HTR-8/SVneo (cell line): ENCODE measurements around the gene TAX1BP1.

Experiments used
- DNase-seq: peaks from one replicate; pipeline ENCODE4 v3.0.0; 2011; ENCODE audit warnings: low spot score, mixed read lengths; ENCODE audit not compliant: insufficient read length
- FAIRE-seq: peaks from 2 replicates; lab custom pipeline; 2011; peaks lifted over from hg19 to GRCh38; lab: Jason Lieb, UNC

The TAX1BP1 gene

GRCh38 chr7:27774717-27775328 is 34.9 kb downstream of the TAX1BP1 start:
- DNase-seq: peak; percentile 21
- FAIRE-seq: no peak

DNA sequence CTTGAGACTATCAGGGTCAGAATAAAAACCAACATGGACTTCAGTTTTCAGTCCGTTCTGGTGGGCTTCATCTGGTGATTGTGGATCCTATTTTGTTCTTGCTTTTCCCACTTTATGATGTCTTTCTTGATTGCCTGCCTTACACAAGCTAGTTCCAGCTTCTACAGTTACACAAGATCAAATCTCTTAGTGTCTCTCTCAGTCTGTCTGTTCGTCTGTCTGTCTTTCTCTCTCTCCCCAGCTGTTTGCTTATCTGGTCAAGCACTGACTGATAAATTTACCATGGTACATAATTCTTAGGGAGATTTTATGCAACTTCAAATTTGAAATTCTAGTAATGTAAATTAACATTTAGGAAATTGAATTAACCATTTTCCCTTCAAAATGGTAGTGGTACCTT is 35.8 kb downstream of the TAX1BP1 start:
- no peak for FAIRE-seq
- DNase-seq: no peak

DNA sequence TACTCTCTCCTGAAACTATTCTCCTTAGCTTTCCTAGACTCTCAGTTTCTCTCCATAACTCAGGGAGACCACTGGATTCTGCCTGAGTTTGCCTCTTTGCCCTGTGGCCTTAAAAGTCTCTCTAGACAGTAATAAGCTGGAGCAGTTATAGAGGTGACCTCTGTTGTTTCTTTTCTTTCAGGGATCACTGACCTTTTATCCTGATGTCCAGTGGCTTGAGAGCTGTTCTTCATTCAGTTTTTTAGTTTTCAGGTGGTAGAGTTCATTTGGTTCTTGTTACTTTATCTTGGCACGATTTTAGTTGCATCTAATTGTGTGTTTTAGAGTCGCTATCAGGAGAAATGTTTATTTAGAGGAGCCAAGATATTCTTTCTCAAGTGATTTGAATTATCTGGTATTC is 37.7 kb downstream of the TAX1BP1 start:
- DNase-seq: no peak
- FAIRE-seq: no peak

- DNase-seq: no peak
These were observed 39.9 kb downstream of the TAX1BP1 start for GRCh38 chr7:27779873-27780272.

GRCh38 chr7:27781188-27781587 is 41.2 kb downstream of the TAX1BP1 start:
- FAIRE-seq: no peak
- DNase-seq: no peak

More at GRCh38 chr7:27779873-27780272, 39.9 kb downstream of the TAX1BP1 start:
- FAIRE-seq: no peak

DNA sequence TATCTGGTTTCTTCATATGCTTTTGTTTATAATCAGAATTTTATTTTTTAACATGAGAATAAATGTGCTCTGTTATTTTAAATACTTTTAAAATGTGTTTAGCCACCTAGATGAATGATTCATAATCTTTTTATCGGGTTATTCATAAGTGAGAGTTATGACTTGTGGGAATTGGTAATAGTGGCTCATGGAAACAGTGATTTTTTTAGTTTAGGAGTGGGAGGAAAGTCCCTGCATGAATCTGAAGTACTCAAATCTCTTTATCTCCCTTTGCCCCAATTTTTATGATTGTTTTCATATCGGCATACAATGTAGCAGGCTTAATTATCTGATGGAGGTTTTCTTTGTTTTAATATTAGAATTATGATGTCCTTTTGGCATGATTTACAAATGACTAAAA is 42.9 kb downstream of the TAX1BP1 start:
- DNase-seq: no peak
- no peak for FAIRE-seq

- FAIRE-seq: no peak
- DNase-seq: peak; percentile 42
These were observed 44.6 kb downstream of the TAX1BP1 start for GRCh38 chr7:27784399-27785053.

DNA sequence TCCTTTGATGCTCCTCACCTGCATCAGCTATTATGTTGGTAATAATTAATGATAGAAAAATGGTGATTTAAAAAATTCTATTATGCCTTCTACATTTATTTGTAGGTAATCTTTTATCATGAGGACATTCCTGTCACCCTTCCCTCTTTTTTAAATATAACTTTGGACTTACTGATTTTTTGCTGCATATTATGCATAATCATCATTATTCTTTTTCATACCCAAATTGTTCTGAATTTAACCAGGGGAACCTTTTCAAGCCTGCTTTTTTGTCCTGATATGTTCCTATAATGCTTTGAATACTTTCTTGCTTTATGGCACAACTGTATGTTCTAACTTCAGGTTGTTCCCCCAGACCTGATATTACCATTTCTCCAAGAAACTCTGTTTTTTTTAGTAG is 48.5 kb downstream of the TAX1BP1 start:
- DNase-seq: no peak
- FAIRE-seq: no peak

GRCh38 chr7:27793780-27794179 is 53.8 kb downstream of the TAX1BP1 start:
- DNase-seq (peak; percentile 30), FAIRE-seq (no peak)

DNA sequence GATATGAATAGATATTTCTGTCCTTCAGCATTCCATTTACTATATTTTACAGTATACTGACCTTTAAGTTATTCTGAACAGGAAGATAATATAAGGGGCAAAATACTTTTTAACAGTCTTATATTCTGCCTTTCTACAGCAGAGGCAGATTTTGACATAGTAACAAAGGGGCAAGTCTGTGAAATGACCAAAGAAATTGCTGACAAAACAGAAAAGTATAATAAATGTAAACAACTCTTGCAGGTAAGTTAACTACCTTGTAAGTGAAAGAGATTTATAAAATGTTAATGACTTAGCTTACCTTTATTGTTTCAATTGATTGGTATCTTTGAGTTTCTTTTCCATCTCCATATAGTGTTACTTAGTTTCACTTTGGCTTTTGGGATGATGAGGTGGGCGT is 56.0 kb downstream of the TAX1BP1 start:
- DNase-seq: no peak
- FAIRE-seq: no peak

GRCh38 chr7:27799212-27799611 is 59.2 kb downstream of the TAX1BP1 start:
- FAIRE-seq: no peak
- DNase-seq: no peak

GRCh38 chr7:27802999-27803398 is 63.0 kb downstream of the TAX1BP1 start:
- DNase-seq (no peak), FAIRE-seq (no peak)

- FAIRE-seq (no peak), DNase-seq (no peak)
These were observed 64.2 kb downstream of the TAX1BP1 start for GRCh38 chr7:27804139-27804538.

- no peak for DNase-seq
- FAIRE-seq: no peak
These were observed 68.7 kb downstream of the TAX1BP1 start for GRCh38 chr7:27808626-27809025.

DNA sequence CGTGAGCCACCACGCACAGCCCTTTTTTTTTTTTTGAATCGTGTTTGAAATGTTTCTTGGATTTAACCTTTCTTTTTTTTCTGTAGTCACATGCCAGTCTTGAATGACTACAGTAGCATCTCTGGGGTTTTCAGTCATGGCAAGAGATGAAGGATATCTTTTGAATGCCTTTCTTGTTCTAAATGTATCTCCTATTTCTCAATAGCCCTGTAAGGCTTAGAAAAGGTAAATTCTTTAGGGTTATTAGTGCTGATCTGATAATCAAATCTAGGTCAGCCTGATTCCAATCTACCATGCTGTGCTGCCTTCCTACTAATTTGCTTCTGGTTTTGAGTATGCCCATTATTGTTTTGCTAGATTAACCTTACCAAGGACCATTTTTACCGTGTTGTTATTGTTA is 70.2 kb downstream of the TAX1BP1 start:
- no peak for FAIRE-seq
- DNase-seq: no peak

GRCh38 chr7:27812706-27813105 is 72.7 kb downstream of the TAX1BP1 start:
- FAIRE-seq (no peak), DNase-seq (no peak)

- DNase-seq (no peak), FAIRE-seq (no peak)
These were observed 82.3 kb downstream of the TAX1BP1 start for GRCh38 chr7:27822245-27822644.

DNA sequence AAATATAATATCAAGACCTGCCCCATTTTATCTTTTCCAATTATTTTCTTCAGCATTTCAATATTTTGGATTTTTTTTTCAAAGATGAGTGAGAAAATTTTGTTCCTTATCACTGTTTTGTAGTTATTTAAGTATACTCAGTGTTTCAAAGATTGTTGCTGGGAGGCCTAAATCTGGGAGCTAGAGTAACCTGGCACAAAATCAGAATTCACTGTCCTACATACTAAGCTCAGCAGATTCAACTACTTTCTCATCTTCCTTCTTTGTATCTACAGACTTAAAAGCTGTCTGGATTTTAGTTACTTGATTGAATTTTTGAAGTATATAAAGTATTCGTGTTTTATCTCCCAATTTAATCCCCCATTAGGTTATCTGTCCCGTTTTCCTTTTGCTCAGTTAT is 85.9 kb downstream of the TAX1BP1 start:
- no peak for FAIRE-seq
- no peak for DNase-seq

GRCh38 chr7:27826357-27826756 is 86.4 kb downstream of the TAX1BP1 start:
- DNase-seq: no peak

GRCh38 chr7:27834179-27834921 is 94.4 kb downstream of the TAX1BP1 start:
- DNase-seq: no peak
- FAIRE-seq: no peak

More at GRCh38 chr7:27826357-27826756, 86.4 kb downstream of the TAX1BP1 start:
- no peak for FAIRE-seq

GRCh38 chr7:27835376-27835775 is 95.4 kb downstream of the TAX1BP1 start:
- DNase-seq (no peak), FAIRE-seq (no peak)
